Transverse colon (tissue), 4 donors: ENCODE measurements around the gene LILRB3.
"Not testable (repeated sequence)": the region's sequence is repeated elsewhere in the genome, so short reads cannot be mapped to it uniquely, and the experiment has no call there.

Experiments
- POLR2A ChIP-seq: fragments of 450-650 bp; IDR thresholded peaks from one replicate; pipeline ENCODE4 v1.6.1; 2016; ENCODE audit warnings: antibody characterized with exemption, mild to moderate bottlenecking, moderate library complexity
- POLR2AphosphoS5 ChIP-seq, 3 donors: sonication (generic); formaldehyde crosslinking; IDR thresholded peaks; one replicate each; pipeline ENCODE4 v1.6.1; 2016; ENCODE audit warnings: antibody characterized with exemption in 3 of 3
- TF ChIP-seq, protein P1 (sequence below), 5 experiments: fragments of 200-600 bp in 3 of 5; fragments of 450-650 bp in 2 of 5; sonication (generic) in 3 of 5; IDR thresholded peaks; 1 replicate in 2 of 5; 2 replicates in 3 of 5; pipeline ENCODE4 v1.5.1; 2016 to 2017; ENCODE audit warnings: antibody characterized with exemption in 5 of 5, inconsistent platforms in 3 of 5, mild to moderate bottlenecking in 2 of 5, moderate library complexity in 1 of 5

DNA sequence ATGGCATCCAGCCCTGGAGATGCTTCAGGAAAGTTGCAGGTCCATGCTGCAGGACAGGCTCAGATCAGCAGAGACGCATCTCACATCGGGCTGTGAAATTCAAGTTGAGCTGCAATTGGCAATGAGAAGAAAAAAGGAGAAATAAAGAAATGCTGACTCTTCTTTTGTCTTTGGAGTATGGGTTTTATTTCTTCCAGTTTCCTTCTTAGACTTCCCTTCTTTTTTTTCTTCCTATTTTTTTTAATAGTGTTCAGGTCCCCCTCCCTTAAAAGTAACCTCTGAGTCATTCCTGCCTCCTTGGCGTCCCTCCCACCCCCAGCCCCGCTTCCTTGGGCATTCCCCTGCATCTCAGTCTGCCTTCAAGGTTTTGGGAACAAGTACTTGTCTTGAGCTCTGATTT is 48.8 kb upstream of the LILRB3 start:
- TF ChIP-seq, protein P1, sequence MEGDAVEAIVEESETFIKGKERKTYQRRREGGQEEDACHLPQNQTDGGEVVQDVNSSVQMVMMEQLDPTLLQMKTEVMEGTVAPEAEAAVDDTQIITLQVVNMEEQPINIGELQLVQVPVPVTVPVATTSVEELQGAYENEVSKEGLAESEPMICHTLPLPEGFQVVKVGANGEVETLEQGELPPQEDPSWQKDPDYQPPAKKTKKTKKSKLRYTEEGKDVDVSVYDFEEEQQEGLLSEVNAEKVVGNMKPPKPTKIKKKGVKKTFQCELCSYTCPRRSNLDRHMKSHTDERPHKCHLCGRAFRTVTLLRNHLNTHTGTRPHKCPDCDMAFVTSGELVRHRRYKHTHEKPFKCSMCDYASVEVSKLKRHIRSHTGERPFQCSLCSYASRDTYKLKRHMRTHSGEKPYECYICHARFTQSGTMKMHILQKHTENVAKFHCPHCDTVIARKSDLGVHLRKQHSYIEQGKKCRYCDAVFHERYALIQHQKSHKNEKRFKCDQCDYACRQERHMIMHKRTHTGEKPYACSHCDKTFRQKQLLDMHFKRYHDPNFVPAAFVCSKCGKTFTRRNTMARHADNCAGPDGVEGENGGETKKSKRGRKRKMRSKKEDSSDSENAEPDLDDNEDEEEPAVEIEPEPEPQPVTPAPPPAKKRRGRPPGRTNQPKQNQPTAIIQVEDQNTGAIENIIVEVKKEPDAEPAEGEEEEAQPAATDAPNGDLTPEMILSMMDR (IDR thresholded peaks at IDR 0.05) = not testable (repeated sequence)
- not testable (repeated sequence) for TF ChIP-seq POLR2A; POLR2AphosphoS5 (IDR thresholded peaks at IDR 0.05)
